ENCODE measurements around the gene SEMG1. TPM values are rescaled to one million over a fixed set of nuclear protein-coding genes. Genes with fewer than 3 reads are reported as not detected.

Gene SEMG1
- total RNA-seq, 1 donor from 2014 or later: not detected

- Mint-ChIP-seq H3K36me3 (ENCODE audit: low read depth) (no peaks in the 10 kb centered on the region), H3K4me1 (no peaks in the 10 kb centered on the region), H3K27me3 (peaks cover 25% of the 10 kb centered on the region), H3K4me3 (no peak overlapping the region), H3K27ac (no peak overlapping the region), H3K9me3 (peaks cover 11% of the 10 kb centered on the region)
- ATAC-seq (ENCODE audit: low read depth) (no peak), DNase-seq (no peak)
- TF ChIP-seq CTCF (IDR thresholded peaks at IDR 0.05): no peak
- ChIA-PET CTCF (no interaction called here), POLR2A (no interaction called here)
- intact Hi-C loops (cut with micrococcal nuclease): no loop called here
These were observed 29.2 kb downstream of the SEMG1 start for GRCh38 chr20:45235995-45236394.

DNA sequence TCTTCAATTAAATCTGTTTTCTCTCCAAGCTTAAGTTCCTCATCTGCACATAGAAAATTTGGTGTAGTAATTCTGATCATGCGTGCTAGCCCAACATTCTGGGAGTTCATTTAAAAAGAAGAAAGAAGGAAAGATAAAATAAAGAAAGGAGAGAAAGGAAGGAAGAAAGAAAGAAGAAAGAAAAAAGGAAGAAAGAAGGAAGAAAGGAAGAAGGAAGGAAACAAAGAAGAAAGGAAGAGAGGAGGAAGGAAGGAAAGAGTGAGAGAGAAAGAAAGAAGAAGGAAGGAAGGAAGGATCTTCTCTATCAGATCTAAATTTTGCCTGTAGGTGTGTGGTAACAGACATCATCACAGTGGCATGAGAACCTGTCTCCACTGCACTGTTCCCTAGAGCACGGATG lies 31.3 kb downstream of the SEMG1 start:
- Mint-ChIP-seq H3K9me3 (peaks cover 11% of the 10 kb centered on the region), H3K4me1 (no peaks in the 10 kb centered on the region), H3K27ac (no peak overlapping the region), H3K4me3 (no peak overlapping the region), H3K36me3 (ENCODE audit: low read depth) (no peaks in the 10 kb centered on the region), H3K27me3 (peaks cover 28% of the 10 kb centered on the region)
- intact Hi-C loops (cut with micrococcal nuclease): no loop called here
- POLR2A ChIA-PET: no interaction called here
- DNase-seq: no peak
- ATAC-seq (ENCODE audit: low read depth): no peak
- no peak for TF ChIP-seq CTCF (IDR thresholded peaks at IDR 0.05)
- CTCF ChIA-PET: no interaction called here

GRCh38 chr20:45246109-45246508 lies 39.3 kb downstream of the SEMG1 start:
- TF ChIP-seq CTCF (IDR thresholded peaks at IDR 0.05): no peak
- POLR2A ChIA-PET: no interaction called here
- Mint-ChIP-seq H3K27ac (no peak overlapping the region), H3K9me3 (no peaks in the 10 kb centered on the region), H3K36me3 (ENCODE audit: low read depth) (no peaks in the 10 kb centered on the region), H3K27me3 (peaks cover 58% of the 10 kb centered on the region), H3K4me3 (no peak overlapping the region), H3K4me1 (no peaks in the 10 kb centered on the region)
- no peak for DNase-seq
- intact Hi-C loops (cut with micrococcal nuclease): no loop called here
- ATAC-seq (ENCODE audit: low read depth): no peak
- CTCF ChIA-PET: no interaction called here

DNA sequence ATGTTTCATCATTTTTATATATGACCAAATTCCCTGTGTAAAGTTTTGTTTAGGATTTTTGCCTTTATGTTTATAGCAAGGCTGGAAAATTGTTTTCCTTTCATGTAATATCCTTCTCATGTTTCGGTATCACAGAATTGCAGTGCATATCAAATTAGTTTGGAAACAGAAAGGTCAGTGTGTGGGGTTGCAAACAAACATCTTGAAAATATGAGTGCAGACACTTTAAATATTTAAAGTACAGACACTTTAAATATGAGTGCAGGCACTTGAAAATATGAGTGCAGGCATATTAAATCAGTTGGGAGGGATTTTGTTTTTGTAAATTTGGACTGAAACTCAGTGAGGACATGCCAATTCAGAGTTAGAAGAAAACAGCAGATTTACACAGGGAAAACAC lies 41.0 kb downstream of the SEMG1 start:
- Mint-ChIP-seq H3K36me3 (ENCODE audit: low read depth) (no peaks in the 10 kb centered on the region), H3K4me1 (no peaks in the 10 kb centered on the region), H3K27me3 (peaks cover 65% of the 10 kb centered on the region), H3K27ac (no peak overlapping the region), H3K9me3 (no peaks in the 10 kb centered on the region), H3K4me3 (no peak overlapping the region)
- no peak for DNase-seq
- ATAC-seq (ENCODE audit: low read depth): no peak
- TF ChIP-seq CTCF (IDR thresholded peaks at IDR 0.05): no peak
- intact Hi-C loops (cut with micrococcal nuclease): no loop called here
- CTCF ChIA-PET: no interaction called here
- POLR2A ChIA-PET: no interaction called here

DNA sequence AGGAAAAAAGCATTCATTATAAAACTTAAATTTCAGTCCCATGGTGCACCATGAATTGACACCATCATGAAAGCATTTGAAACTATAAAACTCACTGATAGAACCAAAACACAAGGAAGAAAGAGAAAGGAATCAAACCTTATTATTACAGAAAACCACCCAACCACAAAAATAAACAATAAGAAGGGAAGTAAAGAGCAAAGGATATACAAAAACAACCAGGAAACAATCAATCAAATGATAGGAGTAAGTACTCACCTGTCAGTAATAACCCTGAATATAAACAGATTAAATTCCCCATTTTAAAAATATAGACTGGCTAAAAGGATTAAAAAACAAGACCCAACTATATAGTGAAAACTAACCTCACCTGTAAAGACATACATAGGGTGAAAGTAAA lies 41.8 kb downstream of the SEMG1 start:
- Mint-ChIP-seq H3K36me3 (ENCODE audit: low read depth) (no peaks in the 10 kb centered on the region), H3K4me1 (no peaks in the 10 kb centered on the region), H3K27ac (no peak overlapping the region), H3K4me3 (no peak overlapping the region), H3K9me3 (no peaks in the 10 kb centered on the region), H3K27me3 (peaks cover 66% of the 10 kb centered on the region)
- ChIA-PET CTCF (interaction anchor here (0.6 kb wide), 1 partner anchor 104 kb away, joined by 4 read pairs; no protein-coding TSS in a partner anchor), POLR2A (no interaction called here)
- no peak for ATAC-seq (ENCODE audit: low read depth)
- no peak for DNase-seq
- no peak for TF ChIP-seq CTCF (IDR thresholded peaks at IDR 0.05)
- intact Hi-C loops (cut with micrococcal nuclease): no loop called here

Measured in activated B cell treated with CpG ODN at 0.5 μM for 24 hours (primary cell).